Measurements from ENCODE around the gene PPP3R1. TPM values are rescaled to one million over a fixed set of nuclear protein-coding genes. Genes with fewer than 3 reads are reported as not detected.

PPP3R1 gene
- total and polyA plus RNA-seq, 9 of the 15 experiments (the other 6 are each of a cell fraction or from before 2014, with no cell fraction given), result 3.7 to 70.0 (median 24.8) TPM

- TF ChIP-seq REST (IDR thresholded peaks at IDR 0.05; ENCODE audit: borderline replicate concordance), result peak; percentile 27; the same call in 1 of the 2 replicates
- no peak for TF ChIP-seq REST (CRISPR knock-in tag; IDR thresholded peaks at IDR 0.05; ENCODE audit: low read depth)
- no peak for TF ChIP-seq RAD51 (IDR thresholded peaks at IDR 0.05; ENCODE audit: borderline replicate concordance, low read depth)
- peak; percentile 96 for TF ChIP-seq MYC (IDR thresholded peaks at IDR 0.05; ENCODE audit: low read depth, low read length)
- TF ChIP-seq MYC (CRISPR knock-in tag; IDR thresholded peaks at IDR 0.05; ENCODE audit: borderline replicate concordance, low read depth), result no peak
- no peak; the same call in 1 of the 2 replicates for TF ChIP-seq RB1 (IDR thresholded peaks at IDR 0.05; ENCODE audit: low read depth)
- no peak for TF ChIP-seq NCOA2 (IDR thresholded peaks at IDR 0.05; ENCODE audit: partially characterized antibody in 2 of 2)
- no peak for TF ChIP-seq ETS1 (conservative IDR thresholded peaks at IDR 0.05; ENCODE audit: control insufficient read depth, low read depth, low read length)
- peak; percentile 52 to 62 (median 57) for TF ChIP-seq CTCF (IDR thresholded peaks at IDR 0.05 in 2 of 3, conservative IDR thresholded peaks at IDR 0.05 in 1 of 3; ENCODE audit: insufficient read depth in 2 of 3, low read depth in 1 of 3, low read length in 3 of 3)
- TF ChIP-seq POLR3G (IDR thresholded peaks at IDR 0.05; ENCODE audit: extremely low read depth, insufficient read length, insufficient replicate concordance), result no peak
- TF ChIP-seq NFE2 (IDR thresholded peaks at IDR 0.05; ENCODE audit: low read depth), result no peak
- peak; percentile 74 for TF ChIP-seq SPI1 (IDR thresholded peaks at IDR 0.05; ENCODE audit: borderline replicate concordance, low read depth, low read length)
- no peak for TF ChIP-seq DPF2 (IDR thresholded peaks at IDR 0.05)
- no peak for TF ChIP-seq ZNF707 (CRISPR knock-in tag; conservative IDR thresholded peaks at IDR 0.05)
- TF ChIP-seq ILF3 (IDR thresholded peaks at IDR 0.05; ENCODE audit: borderline replicate concordance), result no peak
- no peak for TF ChIP-seq TBP (optimal IDR thresholded peaks at IDR 0.05; ENCODE audit: low read depth, low read length)
- TF ChIP-seq TCF7L2 (IDR thresholded peaks at IDR 0.05; ENCODE audit: low read depth, low read length), result no peak
- TF ChIP-seq HDAC2 (IDR thresholded peaks at IDR 0.05), result no peak
- TF ChIP-seq TAL1 (IDR thresholded peaks at IDR 0.05), result no peak
- no peak for TF ChIP-seq BMI1 (IDR thresholded peaks at IDR 0.05; ENCODE audit: low read length)
Observed at GRCh38 chr2:68225119-68225632, 27.2 kb downstream of the PPP3R1 start (continued).

Measured in K562 (cell line).